OCI-LY1 (cell line): Measurements from ENCODE around the gene DPP4.

Experiments used
- EZH2 ChIP-seq: fragments of 200-600 bp; sonication (generic), shearing (Covaris generic); IDR thresholded peaks from 2 replicates; pipeline ENCODE4 v1.8.0; 2017; ENCODE audit warnings: borderline replicate concordance, mixed run types, mild to moderate bottlenecking, antibody characterized with exemption, low read length, moderate library complexity, mixed read lengths
- TF ChIP-seq, protein P1 (sequence below): fragments of 200-600 bp; sonication (generic), shearing (Covaris generic); IDR thresholded peaks from 2 replicates; pipeline ENCODE4 v1.5.1; 2017; ENCODE audit warnings: mild to moderate bottlenecking, antibody characterized with exemption, low read length, moderate library complexity, mixed read lengths

DNA sequence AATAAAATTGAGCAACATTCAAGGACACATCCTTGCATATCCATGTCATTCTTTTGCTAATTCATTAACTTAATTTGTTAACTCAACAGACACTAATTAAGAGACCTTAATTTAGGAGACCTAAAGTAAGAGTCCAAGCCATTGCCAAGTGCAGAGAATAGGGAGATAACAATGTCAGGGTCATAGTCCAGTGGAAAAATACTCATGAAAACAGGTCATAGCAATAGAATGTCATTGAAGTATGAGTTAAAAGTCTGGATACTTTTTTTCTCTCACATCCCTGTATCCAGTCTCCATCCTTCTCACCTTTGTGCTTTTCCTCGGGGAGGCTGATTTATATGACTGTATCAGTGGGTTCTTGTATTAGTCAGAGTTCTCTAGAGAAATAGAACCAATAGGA lies 26.6 kb upstream of the DPP4 start:
- TF ChIP-seq, protein P1, sequence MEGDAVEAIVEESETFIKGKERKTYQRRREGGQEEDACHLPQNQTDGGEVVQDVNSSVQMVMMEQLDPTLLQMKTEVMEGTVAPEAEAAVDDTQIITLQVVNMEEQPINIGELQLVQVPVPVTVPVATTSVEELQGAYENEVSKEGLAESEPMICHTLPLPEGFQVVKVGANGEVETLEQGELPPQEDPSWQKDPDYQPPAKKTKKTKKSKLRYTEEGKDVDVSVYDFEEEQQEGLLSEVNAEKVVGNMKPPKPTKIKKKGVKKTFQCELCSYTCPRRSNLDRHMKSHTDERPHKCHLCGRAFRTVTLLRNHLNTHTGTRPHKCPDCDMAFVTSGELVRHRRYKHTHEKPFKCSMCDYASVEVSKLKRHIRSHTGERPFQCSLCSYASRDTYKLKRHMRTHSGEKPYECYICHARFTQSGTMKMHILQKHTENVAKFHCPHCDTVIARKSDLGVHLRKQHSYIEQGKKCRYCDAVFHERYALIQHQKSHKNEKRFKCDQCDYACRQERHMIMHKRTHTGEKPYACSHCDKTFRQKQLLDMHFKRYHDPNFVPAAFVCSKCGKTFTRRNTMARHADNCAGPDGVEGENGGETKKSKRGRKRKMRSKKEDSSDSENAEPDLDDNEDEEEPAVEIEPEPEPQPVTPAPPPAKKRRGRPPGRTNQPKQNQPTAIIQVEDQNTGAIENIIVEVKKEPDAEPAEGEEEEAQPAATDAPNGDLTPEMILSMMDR = no peak
- TF ChIP-seq EZH2 = no peak
